Measurements from ENCODE around the gene KDM4C.

DNA sequence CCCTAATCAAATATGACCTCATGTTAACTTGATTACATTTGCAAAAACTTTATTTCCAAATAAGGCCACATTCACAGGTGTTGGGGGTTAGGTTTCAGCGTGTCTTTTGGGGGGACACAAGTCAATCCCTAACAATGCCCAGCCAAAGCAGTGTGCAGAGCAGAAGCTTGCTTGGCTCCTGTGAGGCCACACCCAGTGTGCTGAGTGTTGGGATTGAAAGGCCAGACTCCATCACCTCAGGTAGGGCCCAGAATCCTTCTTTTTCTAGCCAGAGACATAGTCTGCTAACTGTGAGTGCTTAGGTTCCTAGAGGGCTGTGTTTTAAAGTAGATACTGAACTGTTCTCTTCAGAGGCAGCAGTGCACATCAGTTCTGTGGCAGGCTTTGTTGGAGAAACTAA, 27.9 kb downstream of the KDM4C start:
- no peak for TF ChIP-seq POLR2A (IDR thresholded peaks at IDR 0.05)
- TF ChIP-seq, protein P1, sequence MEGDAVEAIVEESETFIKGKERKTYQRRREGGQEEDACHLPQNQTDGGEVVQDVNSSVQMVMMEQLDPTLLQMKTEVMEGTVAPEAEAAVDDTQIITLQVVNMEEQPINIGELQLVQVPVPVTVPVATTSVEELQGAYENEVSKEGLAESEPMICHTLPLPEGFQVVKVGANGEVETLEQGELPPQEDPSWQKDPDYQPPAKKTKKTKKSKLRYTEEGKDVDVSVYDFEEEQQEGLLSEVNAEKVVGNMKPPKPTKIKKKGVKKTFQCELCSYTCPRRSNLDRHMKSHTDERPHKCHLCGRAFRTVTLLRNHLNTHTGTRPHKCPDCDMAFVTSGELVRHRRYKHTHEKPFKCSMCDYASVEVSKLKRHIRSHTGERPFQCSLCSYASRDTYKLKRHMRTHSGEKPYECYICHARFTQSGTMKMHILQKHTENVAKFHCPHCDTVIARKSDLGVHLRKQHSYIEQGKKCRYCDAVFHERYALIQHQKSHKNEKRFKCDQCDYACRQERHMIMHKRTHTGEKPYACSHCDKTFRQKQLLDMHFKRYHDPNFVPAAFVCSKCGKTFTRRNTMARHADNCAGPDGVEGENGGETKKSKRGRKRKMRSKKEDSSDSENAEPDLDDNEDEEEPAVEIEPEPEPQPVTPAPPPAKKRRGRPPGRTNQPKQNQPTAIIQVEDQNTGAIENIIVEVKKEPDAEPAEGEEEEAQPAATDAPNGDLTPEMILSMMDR (IDR thresholded peaks at IDR 0.05), result no peak

Measured in thyroid gland (tissue), 4 donors.